H4 (cell line): Measurements from ENCODE around the gene SEPTIN5. TPM values are rescaled to one million over a fixed set of nuclear protein-coding genes. Genes with fewer than 3 reads are reported as not detected.

Experiments used
- DNase-seq: peaks from one replicate; pipeline ENCODE4 v3.0.0-alpha.2; 2015; ENCODE audit warnings: low spot score
- total RNA-seq: library from RNA; depleted of rRNA; stranded (reverse); fragments of >200 nt; shearing (Covaris generic); gene quantifications from 2 replicates; pipeline ENCODE4 v1.2.3, GENCODE V29; 2014

Gene SEPTIN5
- total RNA-seq, 1 experiment from 2014 or later, result 15.8 TPM

DNA sequence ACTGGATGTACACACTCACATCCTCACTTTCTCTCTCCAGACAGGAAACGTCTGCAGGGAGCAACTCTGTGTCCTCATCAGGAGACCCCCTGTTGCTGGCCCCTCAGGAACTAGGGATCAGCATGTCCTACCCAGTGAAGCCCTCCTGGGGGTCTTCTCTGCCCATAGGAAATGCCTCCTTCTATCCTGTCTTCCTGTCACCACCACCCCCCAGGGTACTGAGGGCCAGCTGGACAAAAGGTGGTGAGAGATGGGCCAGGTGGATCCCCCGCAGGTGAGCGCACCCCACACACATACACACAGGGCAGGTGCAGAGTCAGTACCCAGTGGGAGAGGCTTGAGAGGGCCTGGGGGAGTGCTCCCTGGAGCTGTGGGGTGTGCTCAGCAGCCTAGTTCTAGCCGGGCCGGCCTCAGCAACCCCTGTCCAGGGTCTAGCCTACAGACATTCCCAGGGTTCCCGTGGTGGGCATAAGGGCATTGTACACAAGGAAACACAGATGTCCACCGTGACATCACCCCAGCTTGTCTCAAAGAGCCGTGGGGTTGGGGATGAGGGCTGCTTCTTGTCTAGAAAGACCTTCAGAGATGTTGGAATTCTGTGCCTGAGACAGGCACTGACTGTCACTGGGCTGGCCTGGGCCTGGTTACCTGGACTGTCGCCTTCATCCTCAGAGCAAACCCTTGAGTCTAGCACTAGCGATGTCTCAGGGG, 18.3 kb downstream of the SEPTIN5 start:
- no peak for DNase-seq

DNA sequence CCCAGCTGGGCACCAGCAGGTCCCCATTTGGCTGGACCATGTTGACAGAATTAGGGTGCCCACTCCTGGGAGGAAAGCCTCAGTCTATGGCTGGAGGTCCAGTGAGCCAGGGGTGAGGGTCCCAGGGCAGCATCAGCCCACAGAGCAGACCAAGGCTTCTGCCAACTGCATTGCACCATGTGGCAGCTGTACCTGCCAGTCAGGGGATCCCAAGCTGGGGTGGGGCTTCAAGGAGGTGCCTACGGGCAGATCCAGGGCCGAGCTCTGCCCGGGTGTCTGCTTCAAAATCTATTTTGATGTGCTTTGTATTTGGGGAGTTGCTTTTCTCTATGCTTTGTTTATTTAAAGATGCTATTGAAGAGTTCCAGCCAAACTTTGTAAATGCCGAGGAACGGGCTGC, 19.5 kb downstream of the SEPTIN5 start:
- DNase-seq, result no peak

DNA sequence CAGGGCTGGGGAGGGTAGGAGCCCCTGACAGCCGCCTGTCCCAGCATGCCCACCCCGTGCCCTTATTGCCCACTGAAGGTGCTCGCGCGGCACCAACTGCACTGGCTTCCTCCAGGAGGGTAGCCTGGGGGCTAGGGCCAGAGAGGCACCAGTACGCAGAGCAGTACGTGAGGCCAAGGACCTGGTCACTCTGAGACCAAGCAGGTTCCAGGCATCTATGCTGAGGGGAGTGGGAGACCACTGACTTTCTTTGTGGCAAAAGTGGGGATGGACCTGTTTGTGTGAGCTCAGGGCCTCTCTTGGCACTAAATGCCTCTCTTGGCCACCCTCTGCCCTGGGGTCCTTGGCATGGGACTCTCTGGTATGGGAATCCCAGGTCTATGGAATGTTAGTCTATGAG, 19.9 kb downstream of the SEPTIN5 start:
- DNase-seq, result no peak

DNA sequence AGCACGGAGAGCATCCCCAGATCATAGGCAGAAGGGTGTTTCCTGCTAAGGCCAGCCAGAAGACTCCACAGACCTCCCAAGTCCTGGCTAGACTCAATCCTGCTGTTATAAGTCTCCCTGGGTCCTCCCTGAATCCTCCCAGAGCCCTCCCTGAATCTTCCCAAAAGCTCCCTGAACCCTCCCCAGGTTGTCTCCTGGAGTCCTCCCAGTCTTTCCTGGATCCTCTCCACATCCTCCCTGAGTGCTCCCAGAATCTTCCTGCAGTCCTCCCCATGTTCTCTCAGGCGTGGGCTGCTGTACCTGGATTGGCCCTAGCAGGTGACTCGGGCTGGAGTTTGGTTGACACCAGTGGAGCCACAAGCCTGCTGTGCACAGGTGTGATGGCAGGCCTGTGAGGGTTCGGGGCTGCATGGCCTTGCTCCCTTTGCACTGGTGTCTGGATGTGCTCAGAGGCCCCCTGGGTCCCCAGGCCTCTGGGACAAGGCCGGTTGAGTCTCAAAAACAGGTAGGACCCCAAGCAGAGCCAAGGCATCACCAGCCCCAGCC, 20.6 kb downstream of the SEPTIN5 start:
- no peak for DNase-seq

DNA sequence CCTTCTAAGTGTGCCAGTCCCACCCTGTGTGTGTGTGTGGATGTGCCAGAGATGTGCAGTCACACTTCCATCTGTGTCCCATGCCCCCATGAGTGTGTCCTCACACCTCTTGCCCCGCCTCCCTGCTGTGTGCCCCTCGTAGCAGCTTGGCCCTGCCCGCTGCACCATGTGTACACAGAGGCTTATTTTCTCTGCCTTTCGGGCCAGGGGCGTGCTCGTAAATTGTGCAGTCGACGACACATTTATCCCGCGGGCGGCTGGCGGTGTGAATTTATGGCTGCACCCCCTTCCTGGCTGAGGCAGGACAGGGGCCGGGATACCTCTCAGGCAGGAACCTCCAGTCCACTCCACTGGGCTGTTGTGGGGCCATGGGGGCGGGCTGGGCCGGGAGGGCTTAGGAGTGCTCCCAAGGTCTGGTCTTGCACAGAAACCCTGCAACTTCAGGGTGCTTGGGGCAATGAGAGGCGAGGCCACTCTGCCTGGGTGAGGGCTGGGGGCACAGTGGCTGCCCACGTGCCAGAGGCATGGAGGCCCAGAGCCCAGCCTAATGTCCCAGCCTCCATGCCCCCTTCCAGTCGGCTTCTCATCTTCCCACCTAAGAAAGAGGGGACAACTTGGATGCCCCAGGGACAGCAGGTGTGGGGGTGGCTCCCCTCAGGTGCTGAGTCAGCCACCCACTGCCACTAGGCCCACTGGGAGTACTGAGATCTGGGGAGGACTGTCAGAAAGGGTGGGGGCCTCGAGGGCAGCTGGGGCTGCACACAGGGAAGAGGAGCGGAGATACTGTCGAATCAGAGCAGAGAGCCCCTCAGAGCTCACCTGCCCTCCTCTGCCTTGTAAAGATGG, 21.6 kb downstream of the SEPTIN5 start:
- DNase-seq, result no peak

DNA sequence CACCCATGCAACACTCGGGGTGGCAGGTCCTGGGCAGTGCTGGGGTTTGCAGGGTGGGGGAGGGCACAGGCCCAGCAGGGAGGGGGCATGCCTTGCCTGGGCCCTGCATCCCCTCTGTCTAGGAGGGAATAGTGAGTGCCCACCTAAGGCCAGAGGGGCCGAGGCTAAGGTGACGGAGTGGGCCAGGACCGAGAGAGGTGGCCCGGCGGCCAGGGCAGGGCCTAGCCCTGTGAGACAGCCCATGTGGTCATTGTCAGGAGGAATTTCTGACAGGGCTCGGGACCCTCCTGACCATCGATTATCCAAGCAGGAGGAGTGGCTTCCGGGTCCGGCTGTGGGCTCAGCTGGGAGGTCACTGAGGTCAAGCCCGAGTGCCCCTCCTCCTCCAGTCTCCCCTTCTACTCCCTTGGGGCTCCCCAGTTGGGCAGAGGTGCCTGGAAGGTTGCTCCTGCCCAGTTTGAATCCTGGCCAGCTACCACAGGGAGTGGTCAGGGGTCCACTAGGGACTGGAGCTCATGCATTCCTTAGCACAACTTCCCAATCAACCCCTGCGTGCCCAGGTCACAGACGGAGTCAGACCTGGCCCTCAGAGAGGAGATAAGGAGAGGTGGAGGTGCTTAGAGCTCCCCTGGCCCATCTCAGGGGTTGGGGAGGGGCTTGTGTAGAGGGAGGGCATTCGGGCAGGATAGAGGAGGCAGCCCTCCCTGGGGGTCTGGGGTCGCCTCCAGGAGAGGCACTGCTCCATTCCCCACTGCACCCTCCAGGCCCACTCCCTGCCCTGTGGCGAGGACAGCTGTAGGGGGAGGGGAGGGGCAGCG, 23.8 kb downstream of the SEPTIN5 start:
- DNase-seq, result no peak

DNA sequence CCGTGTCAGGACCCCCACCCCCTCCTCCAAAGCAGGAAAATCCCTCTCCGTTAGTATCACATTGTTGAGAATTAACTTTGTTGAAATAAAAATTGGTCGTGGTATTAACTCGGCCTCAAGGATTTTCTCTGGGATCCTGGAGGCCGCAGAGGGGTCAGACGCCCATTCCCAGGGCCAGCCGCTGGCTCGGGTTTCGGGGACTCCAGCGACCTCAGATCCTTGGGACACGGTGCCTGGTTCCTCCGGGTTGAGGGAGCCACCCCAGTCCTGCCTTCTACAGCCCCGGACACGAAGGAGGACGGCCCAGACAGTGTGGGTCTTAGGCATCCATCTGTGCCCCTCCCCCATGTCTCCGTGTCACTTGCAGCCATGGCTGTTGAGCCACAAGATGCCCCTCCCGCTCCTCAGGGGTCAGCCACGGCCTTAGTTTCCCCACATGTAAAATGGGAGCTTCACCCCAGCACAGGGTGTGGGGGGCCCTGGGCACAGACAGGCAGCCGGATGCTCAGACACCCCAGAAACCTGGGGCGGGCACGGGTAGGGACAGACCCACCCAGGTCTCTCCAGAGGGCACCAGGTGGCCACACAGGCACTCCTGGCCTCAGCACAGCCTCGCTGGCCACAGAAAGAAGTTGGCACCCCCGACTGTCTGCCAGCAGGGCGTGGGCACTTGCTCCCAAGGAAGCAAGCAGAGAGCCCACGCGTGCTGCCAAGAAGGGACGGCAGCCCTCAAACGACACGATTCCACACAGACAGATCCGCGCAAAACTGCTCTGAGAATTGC, 24.6 kb downstream of the SEPTIN5 start:
- no peak for DNase-seq

DNA sequence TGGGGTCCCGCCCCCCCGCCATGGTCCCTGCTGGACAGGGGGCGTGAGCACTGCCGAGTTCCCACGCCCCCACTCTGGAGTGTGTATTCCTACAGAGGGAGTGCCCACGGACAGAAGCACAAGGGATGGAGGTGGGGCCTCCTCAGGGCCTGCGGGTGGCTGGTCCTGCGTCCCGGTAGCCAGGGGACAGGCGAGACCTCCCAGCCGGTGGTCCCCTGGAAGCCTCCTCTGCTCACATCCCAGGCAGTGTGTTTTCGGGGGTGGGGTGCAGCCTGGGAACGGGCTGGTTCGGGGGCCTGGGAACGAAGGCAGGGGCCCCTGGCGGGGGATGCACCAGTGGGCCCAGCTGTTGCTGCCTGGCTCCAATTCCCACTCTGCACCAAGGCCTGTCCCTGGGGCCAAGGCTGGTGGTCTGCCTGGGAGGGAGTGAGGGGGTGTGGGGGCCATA, 25.2 kb downstream of the SEPTIN5 start:
- no peak for DNase-seq

DNA sequence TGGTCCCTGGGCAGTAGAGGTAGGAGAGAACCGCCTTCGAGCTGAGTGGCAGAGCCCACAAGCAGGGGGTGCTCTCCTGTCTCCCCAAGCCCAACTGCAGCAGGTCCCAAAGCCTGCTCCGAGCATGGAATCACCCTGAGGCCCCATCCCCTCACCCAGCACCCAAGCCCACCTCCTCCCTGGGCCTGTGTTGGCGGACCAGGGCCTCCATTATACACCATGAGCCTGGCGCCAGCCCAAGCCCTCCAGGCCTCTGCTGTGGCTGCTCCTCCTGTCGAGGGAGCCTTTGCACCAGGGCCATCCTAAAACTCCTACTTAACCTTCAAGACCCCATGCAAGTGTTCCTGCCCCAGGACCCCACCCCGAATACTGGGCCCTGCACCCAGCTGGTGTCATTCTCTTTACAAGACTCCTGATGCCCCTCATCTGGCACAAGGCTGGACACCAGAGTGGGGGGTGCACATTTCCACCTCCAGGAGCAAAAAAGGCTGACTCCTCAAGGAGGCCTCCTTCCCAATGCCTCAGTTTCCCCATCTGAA, 25.7 kb downstream of the SEPTIN5 start:
- no peak for DNase-seq

DNA sequence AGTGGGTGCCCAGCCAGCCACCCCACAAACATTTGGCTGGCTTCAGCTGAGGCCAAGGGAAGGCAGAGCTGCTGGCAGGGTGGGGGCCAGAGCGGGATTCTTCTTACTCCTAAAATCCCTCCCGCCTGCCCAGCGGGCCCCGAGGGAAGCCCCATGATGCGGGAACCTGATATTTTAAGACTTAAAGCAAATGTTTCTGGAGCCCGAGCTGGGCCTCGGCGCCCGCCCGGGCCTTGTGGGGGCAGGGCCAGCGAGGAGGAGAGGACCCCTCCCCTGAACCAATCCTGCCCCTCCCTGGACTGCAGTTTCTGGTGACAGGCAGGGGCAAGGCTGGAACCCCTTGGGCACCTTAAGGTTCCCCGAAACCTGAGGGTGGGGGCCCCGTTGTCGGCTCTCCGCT, 26.3 kb downstream of the SEPTIN5 start:
- no peak for DNase-seq

DNA sequence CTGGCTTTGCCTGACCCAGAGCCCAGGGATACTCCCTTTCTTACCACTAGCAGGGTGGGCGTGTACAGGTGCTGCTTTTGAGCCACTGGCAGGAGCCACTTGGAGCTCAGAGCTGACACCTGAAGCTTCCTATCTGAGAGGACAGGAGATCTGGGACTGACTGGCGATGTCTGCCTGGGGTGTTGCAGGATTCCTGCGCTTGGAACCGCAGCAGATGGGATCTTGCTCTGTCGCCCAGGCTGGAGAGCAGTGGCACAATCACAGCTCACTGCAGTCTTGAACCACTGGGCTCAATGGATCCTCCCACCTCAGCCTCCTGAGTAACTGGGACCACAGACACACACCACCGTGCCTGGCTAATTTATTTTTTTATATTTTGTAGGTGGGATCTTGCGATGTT, 26.8 kb downstream of the SEPTIN5 start:
- no peak for DNase-seq

DNA sequence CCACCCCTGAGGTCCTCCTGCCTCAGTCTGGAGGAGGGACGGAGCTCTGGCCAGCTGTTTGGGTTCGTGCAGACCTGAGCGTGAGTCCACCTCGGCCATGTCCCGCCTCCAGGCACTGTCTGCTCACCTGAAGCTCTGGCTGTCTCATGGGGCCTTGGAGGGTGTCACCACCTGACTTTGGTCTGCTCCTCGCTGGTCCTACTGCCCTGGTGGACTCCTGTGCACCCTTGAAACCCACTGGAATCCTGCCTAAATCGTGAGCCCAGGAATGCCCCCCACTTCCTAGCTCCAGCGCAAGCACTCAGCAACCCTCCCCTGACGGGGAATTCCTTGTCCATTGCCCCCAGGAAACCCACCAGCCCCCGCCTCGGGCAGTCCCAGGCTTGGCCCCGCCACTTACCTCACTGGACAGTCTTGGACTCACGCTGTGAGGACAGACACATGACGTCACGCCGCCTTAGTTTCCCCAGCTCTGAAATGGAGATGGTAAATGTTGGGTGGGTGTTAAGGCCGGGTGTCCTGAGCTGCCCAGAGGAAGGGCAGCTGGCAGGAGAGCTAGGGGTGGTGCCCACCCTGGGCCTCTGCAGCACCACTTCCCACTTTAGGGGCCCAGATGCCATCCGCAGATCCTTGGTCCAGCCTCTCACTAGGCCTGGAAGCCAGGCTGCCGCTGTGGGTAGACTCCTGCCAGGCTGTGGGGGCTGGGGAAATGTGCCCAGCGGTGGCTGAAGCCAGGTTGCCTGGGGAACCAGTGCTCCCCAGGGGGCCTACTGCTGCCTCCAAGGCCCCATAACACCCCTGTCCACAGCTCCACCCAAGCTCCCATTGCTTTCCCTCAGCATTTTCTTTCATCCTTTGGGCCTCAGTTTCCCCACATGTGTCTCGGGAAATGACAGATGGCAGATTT, 28.1 kb downstream of the SEPTIN5 start:
- DNase-seq, result no peak

DNA sequence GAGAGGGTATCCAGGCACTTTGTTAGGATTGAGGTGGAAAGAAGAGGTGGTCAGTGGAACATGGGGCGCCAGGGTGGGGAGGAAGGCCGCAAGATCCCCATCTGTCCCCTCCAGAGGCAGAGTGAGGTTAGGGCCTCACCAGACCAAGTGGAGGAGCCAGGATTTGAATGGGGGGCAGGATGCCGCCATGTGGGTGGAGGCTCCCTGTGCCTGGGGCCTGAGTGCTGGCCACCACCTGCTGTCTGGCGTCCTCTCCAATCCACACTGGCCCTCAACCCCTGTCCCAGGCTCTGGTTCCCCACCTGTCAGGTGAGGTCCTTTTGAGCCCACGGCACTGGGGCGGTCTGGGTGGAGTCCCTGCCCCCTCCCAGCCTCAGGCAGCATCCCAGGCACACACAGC, 28.8 kb downstream of the SEPTIN5 start:
- no peak for DNase-seq

DNA sequence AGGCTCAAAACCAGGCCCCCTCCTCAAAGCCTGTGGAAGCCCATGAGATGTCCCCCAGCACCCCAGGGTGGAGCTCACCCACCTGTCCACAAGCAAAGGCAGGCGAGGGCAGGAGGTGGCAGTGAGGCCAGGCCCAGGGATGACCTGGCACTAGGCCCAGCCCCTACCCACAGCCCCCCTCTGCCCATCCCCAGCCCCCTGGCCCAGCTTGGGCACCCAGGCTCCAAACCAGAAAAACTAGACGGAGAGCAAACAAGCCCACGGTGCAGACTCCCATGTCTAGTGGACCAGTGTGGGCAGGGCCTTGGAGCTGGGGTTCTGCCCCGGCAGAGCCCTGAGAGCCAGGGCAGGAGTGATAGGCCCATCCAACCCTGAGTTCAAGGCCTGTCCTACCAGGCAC, 29.3 kb downstream of the SEPTIN5 start:
- DNase-seq, result no peak

DNA sequence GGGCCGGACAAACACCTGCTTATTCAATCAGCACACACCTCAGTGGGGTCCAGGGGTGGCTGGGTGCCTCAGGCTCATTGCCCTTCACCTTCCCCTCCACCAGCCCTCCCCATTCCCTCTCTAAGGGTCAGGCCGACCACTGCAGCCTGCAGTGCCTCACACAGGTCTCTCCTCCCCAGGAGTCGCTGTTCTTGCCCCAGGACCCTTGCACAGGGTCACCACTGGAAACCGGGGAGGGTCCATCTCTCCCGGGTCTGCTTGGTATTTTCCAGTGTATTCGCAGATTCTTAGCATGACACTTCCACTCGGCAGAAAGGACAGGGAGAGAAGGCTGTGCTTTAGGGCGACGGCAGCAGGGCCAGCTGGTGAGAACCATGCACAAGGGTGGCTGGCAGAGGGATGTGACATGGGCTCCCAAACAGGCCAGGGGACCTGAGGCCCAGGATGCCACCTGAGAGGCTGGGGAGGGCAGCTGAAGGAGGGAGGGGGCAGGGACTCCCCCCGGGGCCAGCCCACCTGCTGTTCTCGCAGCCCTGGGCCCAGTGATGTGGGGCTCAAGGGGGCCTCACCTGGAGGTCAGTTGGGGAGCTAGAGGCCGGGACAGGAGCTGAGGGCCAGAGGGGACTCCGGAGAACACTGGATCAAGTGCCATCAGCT, 30.2 kb downstream of the SEPTIN5 start:
- DNase-seq, result no peak

DNA sequence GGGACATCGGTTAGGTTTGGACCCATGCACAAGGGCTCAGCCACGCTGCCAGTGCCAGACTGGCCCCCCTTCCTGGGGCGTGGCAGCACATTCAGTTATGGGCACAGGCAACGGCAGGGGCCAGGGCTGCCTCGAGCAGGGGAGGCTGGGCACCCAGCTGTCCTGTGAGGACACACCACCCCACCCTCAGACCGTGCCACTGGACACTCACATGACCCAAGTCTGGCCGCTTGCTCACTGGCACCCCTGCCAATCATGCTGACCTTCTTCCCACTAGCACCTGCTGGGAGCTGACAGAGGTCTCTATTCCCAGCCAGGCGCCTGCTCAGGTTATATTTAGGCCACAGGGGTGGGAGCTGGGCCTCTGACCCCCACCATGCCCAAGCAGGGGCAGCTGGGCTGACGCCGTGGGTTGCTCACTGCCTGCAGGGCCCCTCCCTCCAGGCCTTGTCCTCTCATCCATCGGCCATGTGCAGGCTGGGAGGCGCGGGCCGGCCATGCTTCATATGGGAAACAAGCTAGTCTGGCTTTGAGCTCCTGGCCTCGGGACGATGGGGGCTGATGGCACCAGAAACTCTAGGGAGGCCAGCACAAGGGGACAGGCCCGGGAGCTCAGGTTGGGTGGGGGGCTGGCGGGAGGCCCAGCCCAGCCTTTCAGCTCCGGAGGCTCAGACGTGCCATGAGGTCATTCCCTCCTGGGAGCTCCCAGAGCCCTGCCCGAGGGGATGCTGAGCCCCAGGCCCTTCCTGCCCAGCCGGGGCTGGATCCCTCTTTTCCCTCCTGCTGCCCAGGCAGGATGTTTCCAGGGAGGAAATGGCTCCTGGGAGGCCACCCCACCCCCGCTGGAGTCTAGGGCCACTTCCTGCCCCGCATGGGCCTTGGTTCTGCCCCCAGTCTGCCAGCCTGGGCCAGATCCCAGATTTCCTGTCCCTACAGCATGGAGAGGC, 31.1 kb downstream of the SEPTIN5 start:
- no peak for DNase-seq

DNA sequence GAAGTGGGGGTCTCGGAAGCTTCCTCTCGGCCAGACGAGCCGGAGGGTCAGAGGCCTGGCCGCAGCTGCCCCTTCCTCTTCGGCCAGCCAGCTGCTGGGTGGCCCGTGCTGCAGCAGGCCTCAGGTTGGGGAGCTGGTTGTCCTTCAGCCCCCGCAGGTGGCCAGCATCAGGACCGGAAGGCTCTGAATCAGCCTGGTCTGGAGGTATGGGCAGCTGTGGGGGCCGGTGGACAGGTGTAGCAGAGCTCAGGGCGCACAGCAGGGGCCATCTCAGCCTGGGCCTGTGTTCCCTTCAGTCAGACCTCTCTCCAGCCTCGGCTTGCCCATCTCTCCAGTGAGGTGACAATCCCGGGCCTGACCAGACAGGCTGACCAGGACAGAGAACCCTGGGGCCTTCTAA, 32.4 kb downstream of the SEPTIN5 start:
- DNase-seq, result no peak

DNA sequence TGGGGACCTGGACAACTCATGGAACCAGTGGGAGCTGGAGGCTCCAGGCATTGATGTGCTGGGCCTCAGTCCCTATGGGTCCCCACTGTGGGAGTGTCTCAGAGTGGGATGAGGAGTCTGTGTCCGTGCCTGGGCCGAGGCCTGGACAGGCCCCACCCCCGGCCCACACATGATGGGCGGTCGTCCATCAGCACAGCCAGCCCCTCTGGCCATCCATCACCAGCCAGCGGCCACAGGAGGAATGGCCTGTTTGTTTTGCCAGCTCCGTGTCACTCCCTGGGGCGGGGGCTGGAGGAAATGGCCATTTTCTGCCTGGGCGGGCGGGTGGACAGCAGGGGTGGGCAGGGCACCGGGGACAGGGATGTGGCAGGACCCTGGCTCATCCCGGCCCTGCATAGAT, 33.2 kb downstream of the SEPTIN5 start:
- DNase-seq, result no peak
